ENCODE results near the gene MYT1. TPM values are rescaled to one million over a fixed set of nuclear protein-coding genes. Genes with fewer than 3 reads are reported as not detected.

Gene MYT1
- total and polyA plus RNA-seq, 2 of the 13 experiments (the other 11 are each of a cell fraction or from before 2014, with no cell fraction given) = 0.58 to 2.5 TPM

GRCh38 chr20:64219202-64219601 is 55.0 kb downstream of the MYT1 start (continued):
- TF ChIP-seq, protein P1, sequence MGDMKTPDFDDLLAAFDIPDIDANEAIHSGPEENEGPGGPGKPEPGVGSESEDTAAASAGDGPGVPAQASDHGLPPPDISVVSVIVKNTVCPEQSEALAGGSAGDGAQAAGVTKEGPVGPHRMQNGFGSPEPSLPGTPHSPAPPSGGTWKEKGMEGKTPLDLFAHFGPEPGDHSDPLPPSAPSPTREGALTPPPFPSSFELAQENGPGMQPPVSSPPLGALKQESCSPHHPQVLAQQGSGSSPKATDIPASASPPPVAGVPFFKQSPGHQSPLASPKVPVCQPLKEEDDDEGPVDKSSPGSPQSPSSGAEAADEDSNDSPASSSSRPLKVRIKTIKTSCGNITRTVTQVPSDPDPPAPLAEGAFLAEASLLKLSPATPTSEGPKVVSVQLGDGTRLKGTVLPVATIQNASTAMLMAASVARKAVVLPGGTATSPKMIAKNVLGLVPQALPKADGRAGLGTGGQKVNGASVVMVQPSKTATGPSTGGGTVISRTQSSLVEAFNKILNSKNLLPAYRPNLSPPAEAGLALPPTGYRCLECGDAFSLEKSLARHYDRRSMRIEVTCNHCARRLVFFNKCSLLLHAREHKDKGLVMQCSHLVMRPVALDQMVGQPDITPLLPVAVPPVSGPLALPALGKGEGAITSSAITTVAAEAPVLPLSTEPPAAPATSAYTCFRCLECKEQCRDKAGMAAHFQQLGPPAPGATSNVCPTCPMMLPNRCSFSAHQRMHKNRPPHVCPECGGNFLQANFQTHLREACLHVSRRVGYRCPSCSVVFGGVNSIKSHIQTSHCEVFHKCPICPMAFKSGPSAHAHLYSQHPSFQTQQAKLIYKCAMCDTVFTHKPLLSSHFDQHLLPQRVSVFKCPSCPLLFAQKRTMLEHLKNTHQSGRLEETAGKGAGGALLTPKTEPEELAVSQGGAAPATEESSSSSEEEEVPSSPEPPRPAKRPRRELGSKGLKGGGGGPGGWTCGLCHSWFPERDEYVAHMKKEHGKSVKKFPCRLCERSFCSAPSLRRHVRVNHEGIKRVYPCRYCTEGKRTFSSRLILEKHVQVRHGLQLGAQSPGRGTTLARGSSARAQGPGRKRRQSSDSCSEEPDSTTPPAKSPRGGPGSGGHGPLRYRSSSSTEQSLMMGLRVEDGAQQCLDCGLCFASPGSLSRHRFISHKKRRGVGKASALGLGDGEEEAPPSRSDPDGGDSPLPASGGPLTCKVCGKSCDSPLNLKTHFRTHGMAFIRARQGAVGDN (CRISPR knock-in tag; IDR thresholded peaks at IDR 0.05) = no peak
- TF ChIP-seq NFYC (CRISPR knock-in tag; IDR thresholded peaks at IDR 0.05) = no peak
- TF ChIP-seq ZBTB21 (CRISPR knock-in tag; IDR thresholded peaks at IDR 0.05) = no peak
- no peak for TF ChIP-seq ZNF441 (CRISPR knock-in tag; IDR thresholded peaks at IDR 0.05; ENCODE audit: borderline replicate concordance)
- no peak for TF ChIP-seq SMYD3 (CRISPR knock-in tag; IDR thresholded peaks at IDR 0.05)
- TF ChIP-seq MYC (CRISPR knock-in tag; IDR thresholded peaks at IDR 0.05; ENCODE audit: borderline replicate concordance) = no peak; the same call in 1 of the 2 replicates
- TF ChIP-seq RBFOX2 (IDR thresholded peaks at IDR 0.05; ENCODE audit: low read depth, low read length) = no peak
- TF ChIP-seq, protein P2, sequence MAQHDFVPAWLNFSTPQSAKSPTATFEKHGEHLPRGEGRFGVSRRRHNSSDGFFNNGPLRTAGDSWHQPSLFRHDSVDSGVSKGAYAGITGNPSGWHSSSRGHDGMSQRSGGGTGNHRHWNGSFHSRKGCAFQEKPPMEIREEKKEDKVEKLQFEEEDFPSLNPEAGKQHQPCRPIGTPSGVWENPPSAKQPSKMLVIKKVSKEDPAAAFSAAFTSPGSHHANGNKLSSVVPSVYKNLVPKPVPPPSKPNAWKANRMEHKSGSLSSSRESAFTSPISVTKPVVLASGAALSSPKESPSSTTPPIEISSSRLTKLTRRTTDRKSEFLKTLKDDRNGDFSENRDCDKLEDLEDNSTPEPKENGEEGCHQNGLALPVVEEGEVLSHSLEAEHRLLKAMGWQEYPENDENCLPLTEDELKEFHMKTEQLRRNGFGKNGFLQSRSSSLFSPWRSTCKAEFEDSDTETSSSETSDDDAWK (CRISPR knock-in tag; IDR thresholded peaks at IDR 0.05) = no peak

Measured in HepG2 (cell line).